B cell (primary cell): ENCODE results near the gene MX1. TPM values are rescaled to one million over a fixed set of nuclear protein-coding genes. Genes with fewer than 3 reads are reported as not detected.
A peak's percentile ranks its signal among the peaks of the same experiment; 100 is the strongest.
"Not testable (repeated sequence)": the region's sequence is repeated elsewhere in the genome, so short reads cannot be mapped to it uniquely, and the experiment has no call there.

Experiments
- ATAC-seq: fragments of 200-7000 bp; cut with Tn5 transposase; one replicate; pipeline ENCODE4 v1.10.0; 2021; ENCODE audit warnings: low read depth, mild to moderate bottlenecking, moderate number of reproducible peaks, moderate library complexity
- CTCF ChIA-PET: fragments of 350-600 bp; sonication (Branson Sonifier 250); formaldehyde crosslinking; loops from one replicate; lab custom pipeline; 2021; ENCODE audit warnings: antibody characterized with exemption, inconsistent platforms; lab: Charles Lee
- POLR2A ChIA-PET: fragments of 350-600 bp; sonication (Branson Sonifier 250); formaldehyde crosslinking; loops from one replicate; lab custom pipeline; 2021; ENCODE audit warnings: antibody characterized with exemption; lab: Charles Lee
- DNase-seq: peaks from one replicate; pipeline ENCODE4 v3.0.0; 2013
- H2AFZ ChIP-seq: 2 replicates; pipeline ENCODE4 v1.6.1; 2012; ENCODE audit warnings: mild to moderate bottlenecking, low read depth, low read length; ENCODE audit not compliant: insufficient read depth, poor library complexity, severe bottlenecking
- H3K27ac ChIP-seq, 2 donors: 1 replicate in 1 of 2; 2 replicates in 1 of 2; pipeline ENCODE4 v1.5.1; 2012 to 2013; ENCODE audit warnings: low read length in 2 of 2, mild to moderate bottlenecking in 2 of 2, moderate library complexity in 1 of 2
- H3K27me3 ChIP-seq, 4 experiments: fragments of 200-600 bp in 1 of 4; sonication (generic) in 1 of 4; replicated peaks in 1 of 4; 1 replicate in 2 of 4; 2 replicates in 2 of 4; pipeline versions ENCODE4 v1.6.1 to v1.7.0; 2013 to 2016; ENCODE audit warnings: low read length in 3 of 4, mild to moderate bottlenecking in 2 of 4, mixed read lengths in 1 of 4, moderate library complexity in 1 of 4; ENCODE audit not compliant: insufficient read depth in 4 of 4, control insufficient read depth in 3 of 4; ENCODE audit errors: control extremely low read depth in 1 of 4
- H3K36me3 ChIP-seq, 2 experiments: replicated peaks in 1 of 2; 1 replicate in 1 of 2; 2 replicates in 1 of 2; pipeline versions ENCODE4 v1.6.1 to v1.7.1; 2013; ENCODE audit warnings: low read length in 1 of 2; ENCODE audit not compliant: insufficient read depth in 2 of 2, control insufficient read depth in 1 of 2; ENCODE audit errors: control extremely low read depth in 1 of 2, extremely low read depth in 1 of 2
- H3K4me1 ChIP-seq, 2 donors: fragments of 200-600 bp in 1 of 2; sonication (generic) in 1 of 2; 1 replicate in 1 of 2; 2 replicates in 1 of 2; pipeline versions ENCODE4 v1.5.1 to v1.6.1; 2013 to 2017; ENCODE audit warnings: low read length in 2 of 2; ENCODE audit not compliant: control insufficient read depth in 2 of 2, insufficient read depth in 2 of 2
- H3K4me2 ChIP-seq: replicated peaks from 2 replicates; pipeline ENCODE3; 2012; ENCODE audit warnings: mild to moderate bottlenecking, low read depth, low read length; ENCODE audit not compliant: poor library complexity, severe bottlenecking
- H3K4me3 ChIP-seq, 5 experiments: fragments of 200-600 bp in 1 of 5; sonication (generic) in 1 of 5; 1 replicate in 3 of 5; 2 replicates in 2 of 5; pipeline versions ENCODE4 v1.5.1 to v1.7.0; 2011 to 2016; ENCODE audit warnings: low read length in 4 of 5, mild to moderate bottlenecking in 4 of 5, low read depth in 2 of 5, control low read depth in 1 of 5, moderate library complexity in 1 of 5; ENCODE audit not compliant: insufficient read depth in 1 of 5; ENCODE audit errors: control extremely low read depth in 1 of 5, extremely low read depth in 1 of 5
- H3K79me2 ChIP-seq: fragments of 200-600 bp; sonication (generic); one replicate; pipeline ENCODE4 v1.6.0; 2016; ENCODE audit warnings: low read length; ENCODE audit not compliant: control insufficient read depth, insufficient read depth
- H3K9ac ChIP-seq: fragments of 200-600 bp; sonication (generic); 2 replicates; pipeline ENCODE4 v1.6.1; 2017; ENCODE audit warnings: mild to moderate bottlenecking, low read length, moderate library complexity
- H3K9me3 ChIP-seq, 3 donors: one replicate each; pipeline versions ENCODE4 v1.6.1 to v1.7.1; 2013; ENCODE audit warnings: low read length in 2 of 3; ENCODE audit not compliant: control insufficient read depth in 2 of 3, insufficient read depth in 1 of 3; ENCODE audit errors: control extremely low read depth in 1 of 3
- H4K20me1 ChIP-seq: 2 replicates; pipeline ENCODE4 v1.6.0; 2012; ENCODE audit warnings: mild to moderate bottlenecking, low read length; ENCODE audit not compliant: insufficient read depth, control insufficient read depth, poor library complexity, severe bottlenecking
- H3K27ac Mint-ChIP-seq: one replicate; pipeline ENCODE4 v1.8.0; 2021; ENCODE audit warnings: mixed read lengths
- H3K27me3 Mint-ChIP-seq: one replicate; pipeline ENCODE4 v1.8.0; 2021; ENCODE audit warnings: mixed read lengths
- H3K4me1 Mint-ChIP-seq: one replicate; pipeline ENCODE4 v1.8.0; 2021; ENCODE audit warnings: mixed read lengths
- H3K4me3 Mint-ChIP-seq: one replicate; pipeline ENCODE4 v1.8.0; 2021; ENCODE audit warnings: mixed read lengths
- H3K9me3 Mint-ChIP-seq: one replicate; pipeline ENCODE4 v1.8.0; 2022; ENCODE audit warnings: mixed read lengths; ENCODE audit not compliant: insufficient read depth
- EZH2 ChIP-seq: IDR thresholded peaks from 2 replicates; pipeline ENCODE4 v1.6.1; 2012; ENCODE audit warnings: borderline replicate concordance, low read depth, mild to moderate bottlenecking, moderate library complexity, low read length; ENCODE audit not compliant: insufficient read depth, poor library complexity, severe bottlenecking
- WGBS: methylation state at CpG from one replicate; pipeline ENCODE4 v1.1.5; 2013; ENCODE audit warnings: missing lambda C conversion rate; ENCODE audit not compliant: insufficient coverage; 5-methylcytosine and 5-hydroxymethylcytosine counted together
- intact Hi-C: fragments of 100-400 bp; cut with micrococcal nuclease; formaldehyde crosslinking; loops from one replicate; pipeline ENCODE4 v1.10.0; 2022
- polyA plus RNA-seq: library from polyadenylated mRNA; depleted of rRNA; stranded (reverse); fragments of >200 nt; gene quantifications from 2 replicates; pipeline ENCODE4 v1.2.3, GENCODE V29; 2012
- total RNA-seq, 2 donors: library from RNA; stranded (reverse); fragments of 120-200 nt in 1 of 2; gene quantifications; 1 replicate in 1 of 2; 2 replicates in 1 of 2; pipeline versions ENCODE4 v1.2.3 to v1.2.4, GENCODE V29; 2013 to 2022
- TF ChIP-seq, protein P1 (sequence below): fragments of 200-600 bp; IDR thresholded peaks from one replicate; pipeline ENCODE4 v1.8.0; 2022; ENCODE audit warnings: antibody characterized with exemption, mild to moderate bottlenecking

Gene MX1
- total and polyA plus RNA-seq, 2 donors (not counting 1 experiment from before 2014, with no cell fraction given) = 57.6 to 62.9 TPM

DNA sequence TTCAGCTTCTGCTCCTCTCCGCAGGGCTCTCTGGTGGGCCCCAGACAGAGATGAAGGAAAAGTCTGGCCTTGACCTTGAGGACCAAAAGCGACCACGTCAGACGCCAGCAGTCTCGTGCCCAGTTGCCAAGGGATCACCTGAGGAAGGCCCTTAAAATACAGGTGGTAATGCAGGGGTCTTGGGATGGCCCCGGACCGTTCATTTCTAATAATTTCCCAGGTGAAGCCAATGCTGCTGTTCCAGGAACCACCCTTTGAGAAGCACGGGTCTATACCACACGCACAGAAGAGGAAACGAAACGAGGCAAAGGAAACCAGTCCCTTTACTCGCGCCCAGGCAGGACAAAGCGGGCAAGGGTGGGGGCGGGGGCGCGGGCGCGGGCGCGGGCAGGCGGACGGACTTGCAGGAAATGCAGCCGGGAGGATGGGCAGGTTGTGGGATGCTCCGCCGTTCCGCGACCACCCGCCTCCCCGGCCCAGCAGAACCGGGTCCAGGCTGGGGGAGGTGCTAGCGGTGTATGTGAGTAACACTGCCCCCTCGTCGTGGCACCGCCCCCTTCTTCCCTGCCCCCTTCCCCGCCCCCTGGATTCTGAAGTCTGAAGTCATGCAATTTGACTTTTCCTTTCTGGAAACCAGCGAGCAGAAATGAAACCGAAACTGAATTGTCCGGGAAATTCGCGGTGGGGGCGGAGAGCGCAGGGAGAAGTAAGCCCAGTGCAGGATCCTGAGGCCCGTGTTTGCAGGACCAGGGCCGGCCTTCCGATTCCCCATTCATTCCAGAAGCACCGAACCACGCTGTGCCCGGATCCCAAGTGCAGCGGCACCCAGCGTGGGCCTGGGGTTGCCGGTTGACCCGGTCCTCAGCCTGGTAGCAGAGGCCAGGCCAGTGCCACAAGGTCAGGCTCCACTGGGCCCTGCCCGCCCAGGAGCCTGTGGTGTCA lies 5.8 kb upstream of the MX1 start:
- ChIA-PET POLR2A (interaction anchor here (0.6 kb wide), 1 partner anchor 50 kb away, joined by 5 read pairs; no protein-coding TSS in a partner anchor), CTCF (interaction anchor here (0.6 to 1.6 kb wide), 3 partner anchors 40 to 137 kb away, joined by 3 to 4 read pairs (median 3); no protein-coding TSS in a partner anchor)
- Mint-ChIP-seq H3K9me3 (peaks cover 2% of the 10 kb centered on the region), H3K27ac (peak overlapping the region; percentile 84), H3K4me1 (peaks cover 52% of the 10 kb centered on the region), H3K27me3 (no peaks in the 10 kb centered on the region), H3K4me3 (peak overlapping the region; percentile 93)
- intact Hi-C loops = loop anchor here (5.0 kb wide), 1 partner anchor 138 kb away; no protein-coding TSS in a partner anchor
- peaks cover 43 to 53% of the 10 kb centered on the region in 2 donors for H3K4me1 ChIP-seq
- H3K9ac ChIP-seq = peak overlapping the region; percentile 61
- H3K9me3 ChIP-seq = peaks cover 0 to 2% (median 0%) of the 10 kb centered on the region in 3 donors
- peak overlapping the region; percentile 58 to 65 for H3K27ac ChIP-seq
- no peaks in the 10 kb centered on the region for H4K20me1 ChIP-seq
- no peak for TF ChIP-seq EZH2
- TF ChIP-seq, protein P1, sequence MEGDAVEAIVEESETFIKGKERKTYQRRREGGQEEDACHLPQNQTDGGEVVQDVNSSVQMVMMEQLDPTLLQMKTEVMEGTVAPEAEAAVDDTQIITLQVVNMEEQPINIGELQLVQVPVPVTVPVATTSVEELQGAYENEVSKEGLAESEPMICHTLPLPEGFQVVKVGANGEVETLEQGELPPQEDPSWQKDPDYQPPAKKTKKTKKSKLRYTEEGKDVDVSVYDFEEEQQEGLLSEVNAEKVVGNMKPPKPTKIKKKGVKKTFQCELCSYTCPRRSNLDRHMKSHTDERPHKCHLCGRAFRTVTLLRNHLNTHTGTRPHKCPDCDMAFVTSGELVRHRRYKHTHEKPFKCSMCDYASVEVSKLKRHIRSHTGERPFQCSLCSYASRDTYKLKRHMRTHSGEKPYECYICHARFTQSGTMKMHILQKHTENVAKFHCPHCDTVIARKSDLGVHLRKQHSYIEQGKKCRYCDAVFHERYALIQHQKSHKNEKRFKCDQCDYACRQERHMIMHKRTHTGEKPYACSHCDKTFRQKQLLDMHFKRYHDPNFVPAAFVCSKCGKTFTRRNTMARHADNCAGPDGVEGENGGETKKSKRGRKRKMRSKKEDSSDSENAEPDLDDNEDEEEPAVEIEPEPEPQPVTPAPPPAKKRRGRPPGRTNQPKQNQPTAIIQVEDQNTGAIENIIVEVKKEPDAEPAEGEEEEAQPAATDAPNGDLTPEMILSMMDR = no peak
- H3K79me2 ChIP-seq = peaks cover 5% of the 10 kb centered on the region
- H3K27me3 ChIP-seq = no peaks in the 10 kb centered on the region
- WGBS = 5% methylated on average over 48 of the region's 54 CpGs
- peak overlapping the region; percentile 79 for H3K4me2 ChIP-seq
- H3K4me3 ChIP-seq = peak overlapping the region; percentile 34 to 72 (median 55)
- peak overlapping the region; percentile 54 for H2AFZ ChIP-seq
- ATAC-seq = peak; percentile 92
- no peaks in the 10 kb centered on the region for H3K36me3 ChIP-seq
- peak; percentile 84 for DNase-seq

DNA sequence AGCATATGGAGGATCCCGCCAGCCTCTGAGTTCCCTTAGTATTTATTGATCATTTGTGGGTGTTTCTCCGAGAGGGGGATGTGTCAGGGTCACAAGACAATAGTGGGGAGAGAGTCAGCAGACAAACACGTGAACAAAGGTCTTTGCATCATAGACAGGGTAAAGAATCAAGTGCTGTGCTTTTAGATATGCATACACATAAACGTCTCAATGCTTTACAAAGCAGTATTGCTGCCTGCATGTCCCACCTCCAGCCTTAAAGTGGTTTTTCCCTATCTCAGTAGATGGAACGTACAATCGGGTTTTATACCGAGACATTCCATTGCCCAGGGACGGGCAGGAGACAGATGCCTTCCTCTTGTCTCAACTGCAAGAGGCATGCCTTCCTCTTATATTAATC lies 5.0 kb upstream of the MX1 start:
- H3K9me3 ChIP-seq, H3K27ac ChIP-seq, H4K20me1 ChIP-seq, CTCF ChIA-PET, ATAC-seq, POLR2A ChIA-PET, DNase-seq, H3K4me3 ChIP-seq, H3K9ac ChIP-seq, H3K36me3 ChIP-seq, H3K27me3 Mint-ChIP-seq, H3K27me3 ChIP-seq, H3K79me2 ChIP-seq, H2AFZ ChIP-seq, H3K9me3 Mint-ChIP-seq: not testable (repeated sequence)
- H3K4me1 ChIP-seq = peaks cover 46 to 60% of the 10 kb centered on the region in 2 donors
- H3K4me3 Mint-ChIP-seq = peak overlapping the region; percentile 93
- peak overlapping the region; percentile 84 for H3K27ac Mint-ChIP-seq
- H3K4me1 Mint-ChIP-seq = peaks cover 58% of the 10 kb centered on the region
- H3K4me2 ChIP-seq = peak overlapping the region; percentile 79
- intact Hi-C loops = loop anchor here (5.0 kb wide), 1 partner anchor 139 kb away; no protein-coding TSS in a partner anchor
- WGBS = no CpG with 5 or more reads among the region's 8 CpGs
